ENCODE measurements around the gene SLC35F1.

The SLC35F1 gene

DNA sequence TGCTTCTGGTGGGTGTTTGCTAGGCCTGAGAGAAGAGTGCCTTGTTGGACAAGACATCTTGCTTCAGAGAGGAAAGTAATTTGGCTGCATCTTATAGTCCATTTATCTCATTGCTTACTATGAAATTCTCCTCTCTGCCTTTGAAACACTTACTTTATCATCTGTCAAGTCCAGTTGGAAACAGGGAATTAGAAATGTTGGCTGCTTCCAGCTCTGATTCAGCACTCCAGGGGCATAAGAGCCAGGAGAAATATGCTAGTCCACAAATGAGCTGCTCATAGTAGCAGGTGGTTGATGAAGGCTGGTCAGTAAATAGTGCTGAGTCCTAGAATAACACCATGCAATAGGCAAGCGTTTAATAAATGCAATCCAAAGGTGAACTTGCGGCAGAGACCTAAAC lies 227.1 kb downstream of the SLC35F1 start:
- no peak overlapping the region for H3K4me3 ChIP-seq (ENCODE audit: insufficient read length, low read depth)
- no peaks in the 10 kb centered on the region for H3K4me1 ChIP-seq (ENCODE audit: insufficient read depth, insufficient read length)
- no peaks in the 10 kb centered on the region for H3K36me3 ChIP-seq (ENCODE audit: insufficient read depth, insufficient read length, low read length)
- no peaks in the 10 kb centered on the region for H3K9me3 ChIP-seq (ENCODE audit: insufficient read depth, low read length)
- no peak for DNase-seq (ENCODE audit: low read depth, low spot score)
- no peaks in the 10 kb centered on the region for H3K27me3 ChIP-seq (ENCODE audit: insufficient read depth, insufficient read length)
- no peak overlapping the region for H3K9ac ChIP-seq (ENCODE audit: insufficient read length, low read depth)
- no peak for TF ChIP-seq YY1 (IDR thresholded peaks at IDR 0.05; ENCODE audit: insufficient read depth, insufficient read length)
- no peak for TF ChIP-seq SUZ12 (IDR thresholded peaks at IDR 0.05; ENCODE audit: extremely low read depth, insufficient read depth, insufficient read length)
- TF ChIP-seq ZNF274 (IDR thresholded peaks at IDR 0.05; ENCODE audit: low read depth, low read length), result no peak

DNA sequence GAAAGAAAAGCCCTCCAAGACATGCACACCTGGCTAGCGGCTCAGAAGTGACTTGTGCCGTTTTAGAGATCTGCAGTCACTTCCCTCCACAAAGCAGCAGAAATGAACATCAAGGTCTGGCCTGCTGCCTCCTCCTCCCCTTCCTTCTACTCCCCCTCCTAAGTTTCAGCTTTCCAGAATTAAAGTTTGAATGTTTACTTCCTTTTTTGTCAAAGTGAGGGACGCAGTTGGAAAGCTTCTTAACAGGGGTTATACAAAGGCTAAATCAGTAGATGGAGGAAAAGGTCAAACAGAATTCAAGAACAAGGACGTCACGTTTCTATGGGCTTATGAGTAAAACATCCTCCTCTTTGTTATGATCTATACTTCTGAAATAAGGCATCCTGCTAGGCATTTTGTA lies 227.7 kb downstream of the SLC35F1 start:
- H3K4me1 ChIP-seq (ENCODE audit: insufficient read depth, insufficient read length), result no peaks in the 10 kb centered on the region

DNA sequence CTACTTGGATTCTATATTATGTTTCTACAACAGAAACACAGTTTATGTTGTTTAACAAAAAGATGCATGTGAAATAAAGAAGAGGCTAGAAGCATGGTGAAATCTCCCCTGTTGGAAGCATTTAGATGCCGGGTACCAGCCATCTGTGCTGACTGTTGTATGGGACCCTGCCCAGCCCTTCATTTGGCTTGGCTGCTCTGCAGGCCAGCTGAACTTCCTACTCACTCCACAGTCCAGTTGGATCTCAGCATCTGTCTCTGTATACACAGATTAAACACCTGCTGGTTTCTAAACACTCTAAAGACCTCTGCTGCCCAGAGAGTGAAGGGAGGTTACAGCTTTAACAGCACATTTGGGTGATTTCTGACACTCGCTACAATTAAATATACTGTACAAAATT lies 228.3 kb downstream of the SLC35F1 start:
- H3K36me3 ChIP-seq (ENCODE audit: insufficient read depth, insufficient read length, low read length), result no peaks in the 10 kb centered on the region
- no peaks in the 10 kb centered on the region for H3K9me3 ChIP-seq (ENCODE audit: insufficient read depth, low read length)
- no peaks in the 10 kb centered on the region for H3K4me1 ChIP-seq (ENCODE audit: insufficient read depth, insufficient read length)
- no peak overlapping the region for H3K9ac ChIP-seq (ENCODE audit: insufficient read length, low read depth)
- DNase-seq (ENCODE audit: low read depth, low spot score), result no peak
- H3K4me3 ChIP-seq (ENCODE audit: insufficient read length, low read depth), result no peak overlapping the region
- no peaks in the 10 kb centered on the region for H3K27me3 ChIP-seq (ENCODE audit: insufficient read depth, insufficient read length)
- TF ChIP-seq YY1 (IDR thresholded peaks at IDR 0.05; ENCODE audit: insufficient read depth, insufficient read length) (no peak), ZNF274 (IDR thresholded peaks at IDR 0.05; ENCODE audit: low read depth, low read length) (no peak), SUZ12 (IDR thresholded peaks at IDR 0.05; ENCODE audit: extremely low read depth, insufficient read depth, insufficient read length) (no peak)

More for the DNA sequence above, 227.7 kb downstream of the SLC35F1 start:
- Histone ChIP-seq H3K36me3 (ENCODE audit: insufficient read depth, insufficient read length, low read length) (no peaks in the 10 kb centered on the region), H3K9me3 (ENCODE audit: insufficient read depth, low read length) (no peaks in the 10 kb centered on the region), H3K4me3 (ENCODE audit: insufficient read length, low read depth) (no peak overlapping the region), H3K27me3 (ENCODE audit: insufficient read depth, insufficient read length) (no peaks in the 10 kb centered on the region), H3K9ac (ENCODE audit: insufficient read length, low read depth) (no peak overlapping the region)
- DNase-seq (ENCODE audit: low read depth, low spot score), result no peak
- no peak for TF ChIP-seq YY1 (IDR thresholded peaks at IDR 0.05; ENCODE audit: insufficient read depth, insufficient read length)
- TF ChIP-seq ZNF274 (IDR thresholded peaks at IDR 0.05; ENCODE audit: low read depth, low read length), result no peak
- no peak for TF ChIP-seq SUZ12 (IDR thresholded peaks at IDR 0.05; ENCODE audit: extremely low read depth, insufficient read depth, insufficient read length)

DNA sequence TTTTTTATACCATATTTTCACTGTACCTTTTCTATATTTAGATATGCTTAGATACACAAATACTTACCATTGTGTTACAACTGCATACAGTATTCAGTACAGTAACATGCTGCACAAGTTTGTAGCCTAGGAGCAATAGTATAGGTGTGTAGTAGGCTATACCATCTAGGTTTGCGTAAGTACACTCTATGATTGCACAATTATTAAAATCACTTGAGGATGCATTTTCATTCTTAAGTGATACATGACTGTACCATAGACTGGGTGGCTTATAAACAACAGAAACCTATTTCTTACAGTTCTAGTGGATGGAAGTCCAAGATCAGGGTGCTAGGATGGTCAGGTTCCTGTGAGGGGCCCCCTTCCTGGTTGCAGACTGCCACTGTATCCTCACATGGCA lies 234.1 kb downstream of the SLC35F1 start:
- Histone ChIP-seq H3K27me3 (ENCODE audit: insufficient read depth, insufficient read length) (no peaks in the 10 kb centered on the region), H3K9ac (ENCODE audit: insufficient read length, low read depth) (no peak overlapping the region), H3K9me3 (ENCODE audit: insufficient read depth, low read length) (no peaks in the 10 kb centered on the region), H3K4me1 (ENCODE audit: insufficient read depth, insufficient read length) (no peaks in the 10 kb centered on the region), H3K36me3 (ENCODE audit: insufficient read depth, insufficient read length, low read length) (no peaks in the 10 kb centered on the region), H3K4me3 (ENCODE audit: insufficient read length, low read depth) (no peak overlapping the region)
- DNase-seq (ENCODE audit: low read depth, low spot score), result no peak
- no peak for TF ChIP-seq YY1 (IDR thresholded peaks at IDR 0.05; ENCODE audit: insufficient read depth, insufficient read length)
- TF ChIP-seq SUZ12 (IDR thresholded peaks at IDR 0.05; ENCODE audit: extremely low read depth, insufficient read depth, insufficient read length), result no peak
- TF ChIP-seq ZNF274 (IDR thresholded peaks at IDR 0.05; ENCODE audit: low read depth, low read length), result no peak

DNA sequence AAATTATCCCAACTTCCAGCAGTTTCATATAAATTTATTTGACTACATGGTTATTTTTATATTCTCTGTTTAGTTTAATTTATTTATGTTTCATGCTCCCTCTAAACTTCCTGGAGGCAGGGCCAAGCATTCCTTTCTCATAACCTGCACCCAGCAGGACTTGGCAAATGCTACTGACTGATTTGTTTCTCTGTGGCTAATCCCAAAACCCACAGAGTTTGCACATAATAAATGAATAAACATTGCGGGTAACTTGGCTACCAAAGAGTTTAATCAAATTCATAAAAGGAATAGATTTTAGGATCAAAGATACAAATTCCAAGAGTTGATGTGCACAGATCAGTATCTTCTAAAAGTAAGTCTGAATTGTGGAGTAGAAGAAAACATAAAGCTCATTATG lies 239.5 kb downstream of the SLC35F1 start:
- Histone ChIP-seq H3K36me3 (ENCODE audit: insufficient read depth, insufficient read length, low read length) (no peaks in the 10 kb centered on the region), H3K9me3 (ENCODE audit: insufficient read depth, low read length) (no peaks in the 10 kb centered on the region), H3K4me3 (ENCODE audit: insufficient read length, low read depth) (no peak overlapping the region), H3K9ac (ENCODE audit: insufficient read length, low read depth) (no peak overlapping the region), H3K4me1 (ENCODE audit: insufficient read depth, insufficient read length) (no peaks in the 10 kb centered on the region), H3K27me3 (ENCODE audit: insufficient read depth, insufficient read length) (no peaks in the 10 kb centered on the region)
- no peak for DNase-seq (ENCODE audit: low read depth, low spot score)
- TF ChIP-seq ZNF274 (IDR thresholded peaks at IDR 0.05; ENCODE audit: low read depth, low read length), result no peak

DNA sequence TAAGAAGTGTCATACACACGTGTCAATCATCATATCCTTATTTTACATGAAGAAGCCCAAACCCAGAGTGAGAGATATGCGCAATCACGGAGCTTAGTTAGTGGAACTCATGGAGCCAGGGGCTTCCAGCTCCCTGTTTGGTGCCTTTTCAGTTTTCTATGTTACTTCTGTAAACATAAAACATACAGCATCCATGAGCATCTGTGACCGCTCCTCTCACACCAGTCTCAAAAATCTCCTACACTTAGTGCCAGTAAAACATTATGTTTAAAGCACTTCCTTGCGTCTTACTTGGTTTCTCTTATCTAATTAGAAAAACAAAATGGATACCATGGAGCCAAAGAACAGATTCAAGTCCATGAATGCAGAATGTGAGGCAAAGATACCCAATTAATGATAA lies 240.4 kb downstream of the SLC35F1 start:
- Histone ChIP-seq H3K4me1 (ENCODE audit: insufficient read depth, insufficient read length) (no peaks in the 10 kb centered on the region), H3K9me3 (ENCODE audit: insufficient read depth, low read length) (no peaks in the 10 kb centered on the region), H3K36me3 (ENCODE audit: insufficient read depth, insufficient read length, low read length) (no peaks in the 10 kb centered on the region), H3K9ac (ENCODE audit: insufficient read length, low read depth) (no peak overlapping the region), H3K27me3 (ENCODE audit: insufficient read depth, insufficient read length) (no peaks in the 10 kb centered on the region), H3K4me3 (ENCODE audit: insufficient read length, low read depth) (no peak overlapping the region)
- TF ChIP-seq YY1 (IDR thresholded peaks at IDR 0.05; ENCODE audit: insufficient read depth, insufficient read length), result no peak
- no peak for TF ChIP-seq ZNF274 (IDR thresholded peaks at IDR 0.05; ENCODE audit: low read depth, low read length)
- TF ChIP-seq SUZ12 (IDR thresholded peaks at IDR 0.05; ENCODE audit: extremely low read depth, insufficient read depth, insufficient read length), result no peak
- no peak for DNase-seq (ENCODE audit: low read depth, low spot score)

DNA sequence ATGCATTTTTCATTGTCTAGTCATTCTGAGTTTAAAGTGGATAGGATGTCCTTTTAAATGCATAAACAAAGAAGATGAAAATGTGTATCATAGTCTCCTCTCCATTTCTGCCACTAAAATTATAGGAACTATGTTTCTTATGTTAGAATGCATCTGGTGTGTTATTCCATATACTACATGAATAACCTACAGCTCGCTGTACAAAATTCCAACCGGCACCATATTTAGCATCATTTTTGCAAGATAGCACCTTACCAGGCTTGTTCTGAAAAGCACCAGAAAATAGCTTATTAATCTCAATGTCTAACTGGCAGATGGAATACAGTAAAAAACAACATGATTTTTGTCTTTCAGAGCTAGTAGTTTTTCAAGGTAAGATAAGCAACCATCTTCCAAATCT lies 241.5 kb downstream of the SLC35F1 start:
- H3K27me3 ChIP-seq (ENCODE audit: insufficient read depth, insufficient read length), result no peaks in the 10 kb centered on the region
- H3K4me3 ChIP-seq (ENCODE audit: insufficient read length, low read depth), result no peak overlapping the region
- no peaks in the 10 kb centered on the region for H3K36me3 ChIP-seq (ENCODE audit: insufficient read depth, insufficient read length, low read length)
- H3K9me3 ChIP-seq (ENCODE audit: insufficient read depth, low read length), result no peaks in the 10 kb centered on the region
- no peak for TF ChIP-seq SUZ12 (IDR thresholded peaks at IDR 0.05; ENCODE audit: extremely low read depth, insufficient read depth, insufficient read length)
- no peak for TF ChIP-seq YY1 (IDR thresholded peaks at IDR 0.05; ENCODE audit: insufficient read depth, insufficient read length)
- no peak for TF ChIP-seq ZNF274 (IDR thresholded peaks at IDR 0.05; ENCODE audit: low read depth, low read length)
- no peak for DNase-seq (ENCODE audit: low read depth, low spot score)
- H3K4me1 ChIP-seq (ENCODE audit: insufficient read depth, insufficient read length), result no peaks in the 10 kb centered on the region
- H3K9ac ChIP-seq (ENCODE audit: insufficient read length, low read depth), result no peak overlapping the region

DNA sequence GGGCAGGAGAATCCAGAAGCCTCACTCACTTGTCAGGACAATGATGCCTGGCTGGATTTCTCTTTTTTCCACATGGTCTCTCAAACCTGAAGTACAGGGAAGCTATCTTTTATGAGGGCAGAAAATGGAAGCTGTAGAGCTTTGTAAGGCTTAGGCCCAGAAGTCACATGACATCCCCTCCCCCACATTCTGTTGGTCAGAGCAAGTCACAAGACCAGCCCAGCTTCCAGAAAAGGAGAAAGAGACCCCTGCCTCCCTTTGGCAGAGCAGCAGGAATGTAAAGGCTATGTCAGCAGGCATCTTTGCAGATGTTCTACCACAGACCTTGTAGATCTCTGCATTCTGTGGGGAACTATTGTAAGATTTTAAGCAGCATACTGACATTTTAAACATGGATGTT lies 245.5 kb downstream of the SLC35F1 start:
- Histone ChIP-seq H3K4me1 (ENCODE audit: insufficient read depth, insufficient read length) (no peaks in the 10 kb centered on the region), H3K36me3 (ENCODE audit: insufficient read depth, insufficient read length, low read length) (no peaks in the 10 kb centered on the region), H3K27me3 (ENCODE audit: insufficient read depth, insufficient read length) (no peaks in the 10 kb centered on the region), H3K9me3 (ENCODE audit: insufficient read depth, low read length) (no peaks in the 10 kb centered on the region), H3K4me3 (ENCODE audit: insufficient read length, low read depth) (no peak overlapping the region), H3K9ac (ENCODE audit: insufficient read length, low read depth) (no peak overlapping the region)
- no peak for DNase-seq (ENCODE audit: low read depth, low spot score)
- TF ChIP-seq ZNF274 (IDR thresholded peaks at IDR 0.05; ENCODE audit: low read depth, low read length) (no peak), SUZ12 (IDR thresholded peaks at IDR 0.05; ENCODE audit: extremely low read depth, insufficient read depth, insufficient read length) (no peak), YY1 (IDR thresholded peaks at IDR 0.05; ENCODE audit: insufficient read depth, insufficient read length) (no peak)
